Omental fat pad (tissue), 4 donors: ENCODE results near the gene ZNRF3. TPM values are rescaled to one million over a fixed set of nuclear protein-coding genes. Genes with fewer than 3 reads are reported as not detected.
"Not testable (repeated sequence)": the region's sequence is repeated elsewhere in the genome, so short reads cannot be mapped to it uniquely, and the experiment has no call there.

Experiments used
- ATAC-seq: fragments of 150-250 bp; one replicate; pipeline ENCODE4 v1.9.1; 2016; ENCODE audit warnings: mild to moderate bottlenecking, moderate library complexity; ENCODE audit not compliant: low FRiP score
- DNase-seq: peaks from one replicate; pipeline ENCODE4 v3.0.0-alpha.2; 2019; ENCODE audit warnings: low spot score
- CTCF ChIP-seq, 3 donors: fragments of 450-650 bp; IDR thresholded peaks; one replicate each; pipeline ENCODE4 v1.5.1; 2016 to 2017; ENCODE audit warnings: antibody characterized with exemption in 3 of 3, mild to moderate bottlenecking in 3 of 3, moderate library complexity in 2 of 3
- total RNA-seq, 4 donors: library from RNA; depleted of rRNA; stranded (reverse); fragments of >200 nt; gene quantifications; one replicate each; pipeline ENCODE4 v1.1.0, GENCODE V29; 2016

Gene ZNRF3
- total RNA-seq, 4 donors from 2014 or later: 7.7 to 14.4 (median 8.2) TPM

GRCh38 chr22:28907311-28908008 lies 24.1 kb downstream of the ZNRF3 start:
- ATAC-seq (no peak), DNase-seq (no peak)
- TF ChIP-seq CTCF (IDR thresholded peaks at IDR 0.05): no peak

GRCh38 chr22:28908810-28909209 lies 25.4 kb downstream of the ZNRF3 start:
- ATAC-seq, DNase-seq: not testable (repeated sequence)

GRCh38 chr22:28909375-28909774 lies 26.0 kb downstream of the ZNRF3 start:
- DNase-seq: no peak
- ATAC-seq: no peak
- no peak for TF ChIP-seq CTCF (IDR thresholded peaks at IDR 0.05)

- DNase-seq: no peak
- TF ChIP-seq CTCF (IDR thresholded peaks at IDR 0.05): no peak
- no peak for ATAC-seq
Measured at GRCh38 chr22:28910569-28911303, 27.4 kb downstream of the ZNRF3 start.

- ATAC-seq (no peak), DNase-seq (no peak)
- no peak for TF ChIP-seq CTCF (IDR thresholded peaks at IDR 0.05)
Measured at GRCh38 chr22:28911304-28911690, 27.9 kb downstream of the ZNRF3 start.

- ATAC-seq (no peak), DNase-seq (no peak)
- no peak for TF ChIP-seq CTCF (IDR thresholded peaks at IDR 0.05)
Measured at GRCh38 chr22:28911777-28912669, 28.7 kb downstream of the ZNRF3 start.

- ATAC-seq (no peak), DNase-seq (no peak)
- TF ChIP-seq CTCF (IDR thresholded peaks at IDR 0.05): no peak
Measured at GRCh38 chr22:28914201-28914600, 30.8 kb downstream of the ZNRF3 start.
